Left ventricle myocardium inferior (tissue), 1 donor: ENCODE measurements around the gene APOA1. TPM values are rescaled to one million over a fixed set of nuclear protein-coding genes. Genes with fewer than 3 reads are reported as not detected.

Experiments
- DNase-seq: peaks from one replicate; pipeline ENCODE4 v3.0.0-alpha.2; 2020
- H3K27ac ChIP-seq: fragments of 200-600 bp; replicated peaks from 2 replicates; pipeline ENCODE4 v1.8.0; 2021
- H3K27me3 ChIP-seq: fragments of 200-600 bp; 2 replicates; pipeline ENCODE4 v1.8.0; 2021; ENCODE audit warnings: low read depth
- H3K36me3 ChIP-seq: fragments of 200-600 bp; 2 replicates; pipeline ENCODE4 v1.8.0; 2021
- H3K4me1 ChIP-seq: fragments of 200-600 bp; 2 replicates; pipeline ENCODE4 v1.8.0; 2021
- H3K4me3 ChIP-seq: fragments of 200-600 bp; 2 replicates; pipeline ENCODE4 v1.8.0; 2021; ENCODE audit warnings: mild to moderate bottlenecking, moderate library complexity
- H3K9me3 ChIP-seq: fragments of 200-600 bp; replicated peaks from 2 replicates; pipeline ENCODE4 v1.8.0; 2021
- CTCF ChIP-seq: fragments of 200-600 bp; IDR thresholded peaks from 2 replicates; pipeline ENCODE4 v1.8.0; 2021; ENCODE audit warnings: antibody characterized with exemption, mild to moderate bottlenecking, borderline replicate concordance
- intact Hi-C: fragments of 100-400 bp; cut with micrococcal nuclease; formaldehyde crosslinking; loops from one replicate; pipeline ENCODE4 v1.11.0; 2022
- total RNA-seq: library from RNA; stranded (reverse); fragmentation: NEBNext Ultra II Directional; extraction: Animal tissue kit (Norgen Biotek cat#: 25700); gene quantifications from one replicate; pipeline ENCODE4 v1.2.1, GENCODE V29; 2021
- donor health status: DM: no; HTN: yes; CAD: no; lungs with severe emphysema.

The APOA1 gene
- total RNA-seq, 1 donor from 2014 or later = 62.6 TPM

GRCh38 chr11:116829525-116830183, 7.8 kb downstream of the APOA1 start, which contains the start of gene APOC3:
APOC3 (plus strand) TSS chr11:116829907; CDS start chr11:116830583, 676 bp downstream.
- TF ChIP-seq CTCF = no peak
- Histone ChIP-seq H3K27ac (no peak within 1 kb of the TSS), H3K36me3 (no peaks in the 10 kb centered on the region), H3K27me3 (no peaks in the 10 kb centered on the region), H3K9me3 (no peaks in the 10 kb centered on the region), H3K4me1 (peaks cover under 1% of the 10 kb centered on the region), H3K4me3 (no peak within 1 kb of the TSS)
- intact Hi-C loops = no loop called here
- no peak for DNase-seq

GRCh38 chr11:116828632-116829524, 8.5 kb downstream of the APOA1 start:
- Histone ChIP-seq H3K4me1 (no peaks in the 10 kb centered on the region), H3K27ac (no peak overlapping the region), H3K27me3 (no peaks in the 10 kb centered on the region), H3K36me3 (no peaks in the 10 kb centered on the region), H3K4me3 (no peak overlapping the region), H3K9me3 (no peaks in the 10 kb centered on the region)
- no peak for DNase-seq
- TF ChIP-seq CTCF = no peak
- intact Hi-C loops = no loop called here

- Histone ChIP-seq H3K4me1 (no peaks in the 10 kb centered on the region), H3K4me3 (no peak overlapping the region), H3K27me3 (no peaks in the 10 kb centered on the region), H3K36me3 (no peaks in the 10 kb centered on the region), H3K9me3 (no peaks in the 10 kb centered on the region), H3K27ac (no peak overlapping the region)
- no peak for TF ChIP-seq CTCF
- intact Hi-C loops = no loop called here
- no peak for DNase-seq
Observed at GRCh38 chr11:116827461-116827860, 10.0 kb downstream of the APOA1 start.

- Histone ChIP-seq H3K27me3 (no peaks in the 10 kb centered on the region), H3K9me3 (no peaks in the 10 kb centered on the region), H3K27ac (no peak overlapping the region), H3K4me3 (no peak overlapping the region), H3K4me1 (no peaks in the 10 kb centered on the region), H3K36me3 (no peaks in the 10 kb centered on the region)
- intact Hi-C loops = no loop called here
- no peak for DNase-seq
- no peak for TF ChIP-seq CTCF
Observed at GRCh38 chr11:116826751-116827431, 10.5 kb downstream of the APOA1 start.

- Histone ChIP-seq H3K27me3 (no peaks in the 10 kb centered on the region), H3K36me3 (no peaks in the 10 kb centered on the region), H3K4me3 (no peak overlapping the region), H3K9me3 (no peaks in the 10 kb centered on the region), H3K4me1 (no peaks in the 10 kb centered on the region), H3K27ac (no peak overlapping the region)
- no peak for DNase-seq
- intact Hi-C loops = no loop called here
- TF ChIP-seq CTCF = no peak
Observed at GRCh38 chr11:116825854-116826750, 11.3 kb downstream of the APOA1 start.
